SIG-M5 (cell line): ENCODE results near the gene BBLN.

Experiments
- DNase-seq: peaks from one replicate; lab custom pipeline; 2025; lab: John Stamatoyannopoulos, UW

BBLN gene

DNA sequence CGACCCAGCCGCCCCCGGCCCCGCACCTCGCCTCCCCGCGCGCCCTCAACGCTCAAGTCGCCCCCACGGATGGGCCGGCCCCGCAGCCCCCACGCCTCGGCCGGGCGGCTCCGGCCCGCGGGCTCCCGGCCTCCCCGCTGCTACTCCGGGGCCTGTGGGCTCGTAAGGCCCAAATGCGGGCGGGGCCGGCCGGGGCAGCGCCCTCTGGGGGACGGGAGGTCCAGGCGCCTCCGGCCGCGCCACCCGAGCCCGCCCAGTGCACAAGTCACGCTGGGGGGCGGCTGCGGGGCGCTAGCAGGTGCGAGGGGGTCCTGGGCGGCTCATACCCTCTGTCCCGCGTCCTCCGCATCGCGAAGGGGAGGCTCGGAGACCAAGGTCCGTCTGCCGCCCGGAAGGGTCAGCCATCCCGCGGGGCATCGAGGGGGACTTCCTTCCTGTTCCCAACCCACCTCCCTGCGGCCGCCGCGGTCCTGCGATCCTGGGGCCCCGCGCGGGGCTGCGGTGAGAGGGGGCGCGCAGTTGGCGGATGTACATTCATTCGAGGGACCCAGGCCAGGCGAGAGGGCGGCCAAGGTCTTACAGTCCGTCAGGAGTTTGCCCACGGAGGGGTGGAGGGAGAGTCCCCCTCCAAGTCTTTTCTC, 31.5 kb downstream of the BBLN start, which contains the start of gene CIZ1:
Gene CIZ1, minus strand, starts transcription at position 167 of the 641 bp plus-strand sequence. CDS start 715 bp downstream, outside the sequence.
- no peak for DNase-seq

DNA sequence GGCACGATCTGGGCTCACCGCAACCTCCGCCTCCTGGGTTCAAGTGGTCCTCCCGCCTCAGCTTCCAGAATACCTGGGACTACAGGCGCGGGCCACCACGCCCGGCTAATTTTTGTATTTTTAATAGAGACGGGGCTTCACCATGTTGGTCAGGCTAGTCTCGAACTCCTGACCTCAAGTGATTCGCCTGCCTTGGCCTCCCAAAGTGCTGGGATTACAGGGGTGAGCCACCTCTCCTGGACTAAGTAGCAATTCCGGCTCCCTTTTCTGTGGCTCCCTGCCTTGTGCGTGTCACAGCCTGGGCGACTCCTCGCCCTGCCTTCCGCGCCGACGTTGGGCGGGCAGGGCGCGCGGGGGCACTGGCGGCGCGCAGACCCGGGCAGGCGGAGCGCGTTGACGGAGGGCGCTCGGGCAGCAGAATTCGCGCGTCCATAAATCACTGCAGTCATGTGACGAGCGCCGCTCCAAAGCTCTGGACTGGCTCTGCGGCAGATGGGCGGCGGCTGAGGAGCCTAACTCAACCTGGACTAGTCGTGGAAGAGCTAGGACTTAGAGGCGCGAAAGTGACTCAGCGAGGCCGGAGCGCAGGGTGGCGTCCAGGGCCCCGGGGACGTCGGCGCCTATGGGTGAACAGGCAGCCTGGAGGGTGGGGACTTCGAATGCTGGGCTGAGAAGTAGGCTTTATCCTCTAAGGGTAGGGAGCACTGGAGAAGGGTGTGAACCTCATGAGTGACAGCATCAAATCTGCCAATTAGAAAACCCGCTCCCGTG, 32.7 kb downstream of the BBLN start:
- no peak for DNase-seq

DNA sequence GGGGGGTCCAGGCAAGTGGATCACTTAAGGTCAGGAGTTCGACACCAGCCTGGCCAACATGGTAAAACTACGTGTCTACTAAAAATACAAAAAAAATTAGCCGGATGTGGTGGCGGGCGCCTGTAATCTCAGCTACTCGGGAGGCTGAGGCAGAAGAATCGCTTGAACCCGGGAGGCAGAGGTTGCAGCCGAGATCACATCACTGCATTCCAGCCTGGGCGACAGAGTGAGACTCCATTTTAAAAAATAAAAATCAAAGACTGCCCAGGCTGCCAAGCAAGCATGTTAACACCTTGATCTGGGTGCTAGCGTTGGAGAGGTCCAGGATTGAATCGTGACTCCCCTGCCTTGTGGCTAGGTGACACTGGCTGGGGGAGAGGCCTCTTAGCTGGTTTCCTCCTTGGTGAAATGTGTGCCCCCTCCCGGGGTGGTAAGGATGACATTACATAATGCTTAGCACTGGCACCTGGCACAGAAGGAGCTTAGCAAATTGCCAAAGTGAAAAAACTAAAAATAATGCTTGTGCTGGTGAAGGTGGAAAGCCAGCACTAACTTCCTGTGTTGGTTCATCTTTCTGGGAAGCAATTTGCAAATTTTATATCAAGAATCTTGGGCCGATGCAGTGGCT, 33.5 kb downstream of the BBLN start:
- no peak for DNase-seq

DNA sequence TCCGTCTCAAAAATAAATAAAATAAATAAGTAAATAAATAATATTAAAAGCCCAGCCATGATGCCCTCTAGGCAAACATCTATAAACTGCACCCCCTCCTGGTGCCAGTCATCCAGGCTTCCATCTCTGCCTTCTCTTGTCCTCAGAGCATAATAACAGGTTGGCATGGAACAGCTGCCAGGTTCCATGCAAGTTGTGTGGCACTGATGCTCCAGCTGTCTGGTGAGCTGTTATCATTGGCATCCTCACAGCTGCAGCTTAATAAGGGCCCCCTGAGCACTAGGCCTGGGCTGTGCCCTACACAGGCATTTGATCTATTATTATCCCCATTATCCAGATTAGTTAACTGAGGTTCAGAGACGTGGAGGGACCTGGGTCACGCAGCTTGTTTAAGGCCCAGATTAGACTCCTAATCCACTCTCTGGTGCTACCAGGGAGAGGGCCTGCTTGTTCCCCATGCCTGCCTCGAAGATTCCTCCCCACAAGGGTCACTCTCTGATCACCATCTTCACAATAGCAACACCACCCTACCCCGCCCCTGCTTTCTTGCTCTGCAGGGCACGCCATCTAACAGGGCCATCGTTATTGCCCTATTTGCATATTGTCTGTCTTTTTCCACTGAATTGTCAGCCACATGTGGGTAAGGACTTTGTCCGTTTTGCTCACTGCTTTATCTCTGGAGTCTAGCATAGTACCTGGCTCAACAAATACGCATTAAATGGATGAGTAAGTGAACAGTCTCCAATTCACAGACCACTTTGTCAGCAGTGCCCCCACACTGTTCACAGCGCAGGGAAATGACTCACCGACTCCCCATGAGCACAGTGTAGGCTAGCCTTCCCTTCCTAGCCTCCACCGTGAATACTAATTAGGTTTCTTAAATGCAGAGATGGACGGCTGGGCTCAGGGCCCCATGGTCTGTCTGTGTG, 41.6 kb downstream of the BBLN start:
- DNase-seq = no peak

DNA sequence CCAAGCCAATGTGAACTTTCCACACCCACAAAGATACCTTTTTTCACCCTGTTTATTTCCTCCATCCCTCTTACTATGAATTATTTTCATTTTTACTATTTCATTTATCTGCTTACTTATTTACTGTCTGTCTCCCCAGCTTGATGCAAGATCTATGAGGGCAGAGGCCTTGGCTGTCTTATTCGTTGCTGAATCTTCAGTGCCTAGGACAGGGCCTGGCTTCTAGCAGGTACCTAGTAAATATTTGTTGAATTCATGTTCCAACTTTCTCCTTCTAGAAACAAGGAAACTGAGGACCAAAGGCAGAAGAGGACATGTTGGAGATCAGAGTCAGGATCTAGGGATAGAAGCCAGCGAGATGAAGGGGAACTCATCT, 42.6 kb downstream of the BBLN start:
- DNase-seq = no peak

DNA sequence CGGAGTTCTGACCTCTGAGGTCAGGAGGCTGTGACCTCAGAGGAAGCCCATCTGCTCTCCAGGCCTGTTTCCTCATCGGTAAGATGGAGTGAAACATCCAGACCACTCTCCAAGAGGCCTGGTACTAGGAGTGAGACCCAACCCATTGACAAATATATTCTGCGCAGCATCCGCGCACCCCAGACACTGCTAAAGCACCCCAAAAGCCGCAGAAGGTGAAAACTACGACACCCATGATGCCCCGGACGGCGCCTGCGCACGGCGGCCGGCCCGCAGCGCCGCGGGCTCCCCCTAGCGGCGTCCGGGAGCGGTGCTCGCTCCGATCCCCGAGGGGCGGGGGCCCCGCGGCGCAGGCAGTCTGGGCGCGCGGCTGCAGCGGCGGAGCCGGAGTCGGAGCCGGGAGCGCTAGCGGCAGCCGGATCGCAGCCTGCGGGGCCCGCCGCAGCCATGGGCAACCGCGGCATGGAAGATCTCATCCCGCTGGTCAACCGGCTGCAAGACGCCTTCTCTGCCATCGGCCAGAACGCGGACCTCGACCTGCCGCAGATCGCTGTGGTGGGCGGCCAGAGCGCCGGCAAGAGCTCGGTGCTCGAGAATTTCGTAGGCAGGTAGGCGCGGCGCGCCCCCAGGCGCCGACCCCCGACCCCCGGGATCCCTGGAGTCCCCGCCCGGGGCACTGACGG, 43.1 kb downstream of the BBLN start, which contains the start of gene DNM1:
Gene DNM1, plus strand, starts transcription at position 356 of the 683 bp plus-strand sequence. Its CDS starts 92 bp downstream, at position 448.
- DNase-seq = no peak

DNA sequence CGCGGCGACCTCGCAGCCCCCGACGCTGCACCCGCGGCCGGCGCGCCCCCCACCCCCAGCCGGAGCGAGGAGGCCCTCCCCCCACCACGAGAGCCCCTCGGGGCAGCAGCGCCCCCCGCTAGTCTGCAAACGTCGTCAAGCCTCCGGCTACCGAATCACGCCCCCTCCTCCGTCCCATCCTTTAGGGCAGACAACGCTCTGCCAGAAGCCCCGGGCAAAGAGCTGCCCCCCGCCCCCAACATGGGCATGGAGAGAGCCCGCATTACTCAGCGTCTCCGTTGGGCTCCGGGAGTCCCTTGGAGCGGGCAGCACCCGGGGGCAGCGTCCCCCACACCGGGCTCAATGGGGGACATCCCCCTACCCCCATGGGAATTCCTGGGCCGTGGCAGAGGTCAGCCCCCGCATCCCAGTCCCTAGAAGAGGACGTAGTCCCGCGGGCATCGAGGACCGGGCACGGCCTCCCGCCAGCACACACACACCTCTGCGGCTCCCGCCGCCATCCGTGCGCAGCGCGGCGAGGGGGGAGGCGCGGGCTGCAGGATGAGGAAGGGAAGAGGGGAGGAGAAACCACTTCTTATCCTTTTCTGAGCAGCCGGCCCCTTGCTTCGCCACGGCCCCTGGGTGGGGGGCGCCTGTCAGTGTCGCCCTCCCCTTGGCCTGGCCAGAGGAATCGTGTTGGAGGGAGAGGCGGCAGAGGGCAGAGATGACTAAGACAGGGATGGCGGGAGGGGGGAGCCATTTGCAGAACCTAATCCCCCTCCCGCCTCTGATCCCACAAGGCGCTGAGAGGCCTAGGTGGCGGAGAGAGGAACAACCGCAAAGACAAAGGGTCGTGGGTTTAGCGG, 43.9 kb downstream of the BBLN start:
- no peak for DNase-seq

DNA sequence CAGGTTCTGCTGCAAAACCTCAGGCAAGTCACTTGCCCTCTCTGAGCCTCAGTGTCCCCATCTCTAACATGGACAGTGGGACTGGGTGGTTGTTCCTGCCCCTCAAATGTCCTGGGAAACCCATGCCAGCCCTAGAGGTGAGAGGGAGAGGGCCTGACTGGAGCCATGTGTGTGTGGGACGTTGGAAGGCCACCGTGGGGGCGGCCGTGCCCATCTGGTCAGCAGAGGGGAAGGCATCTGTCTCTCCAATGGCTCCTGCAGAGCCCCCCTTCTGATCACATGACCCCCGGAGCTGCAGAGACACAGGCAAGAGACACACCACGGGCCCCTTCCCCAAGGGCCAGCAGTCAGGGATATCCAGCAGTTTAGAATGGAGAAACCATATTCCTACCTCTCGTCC, 44.8 kb downstream of the BBLN start:
- DNase-seq = no peak

DNA sequence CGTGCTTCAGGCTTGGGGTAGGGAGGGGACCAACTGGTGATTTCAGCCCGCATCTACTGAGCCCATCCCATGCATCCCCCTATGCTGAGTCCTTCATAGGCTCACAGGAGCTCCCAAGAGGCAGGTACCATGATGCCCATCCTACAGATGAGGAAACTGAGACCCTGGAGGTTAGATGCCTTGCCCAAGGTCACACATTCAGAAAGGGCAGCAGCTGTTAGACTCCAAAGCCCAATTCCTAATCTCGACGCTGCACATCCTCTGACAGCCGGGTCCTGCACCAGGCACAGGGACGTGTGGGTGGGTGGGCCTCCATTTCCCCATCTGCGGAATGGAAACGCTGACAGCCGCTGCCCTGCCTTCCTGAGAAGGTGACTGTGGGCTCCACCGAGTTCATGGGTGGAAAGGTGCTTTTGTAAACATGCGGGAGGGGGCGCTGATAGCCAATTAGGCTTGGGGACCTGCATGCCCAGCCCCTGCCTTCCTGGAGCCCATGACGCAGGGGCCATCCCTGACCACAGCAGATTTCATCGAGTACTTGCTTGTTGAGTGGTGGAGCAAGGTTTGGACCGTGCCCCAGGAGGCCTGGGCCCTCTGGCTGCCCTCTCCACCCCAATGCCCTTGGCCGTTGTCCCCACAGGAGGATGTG, 45.4 kb downstream of the BBLN start:
- no peak for DNase-seq

DNA sequence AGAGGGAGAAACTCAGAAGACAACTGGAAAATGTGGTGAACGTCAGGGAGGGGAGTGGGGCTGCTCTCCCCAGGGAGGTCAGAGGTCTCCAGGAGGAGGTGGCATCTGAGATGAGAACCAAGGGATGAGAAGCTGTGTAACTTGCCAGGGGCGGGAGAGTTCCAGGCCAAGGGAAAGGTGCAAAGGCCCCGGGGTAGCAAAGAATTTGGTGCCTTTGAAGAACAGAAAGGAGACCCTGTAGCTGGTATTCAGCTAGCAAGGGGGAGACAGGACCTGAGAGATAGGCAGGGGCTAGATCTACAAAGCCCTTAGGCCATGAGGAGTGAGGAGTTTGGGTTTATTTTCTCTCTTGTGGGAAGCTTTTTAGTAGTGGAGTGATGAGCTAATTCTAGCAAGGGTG, 46.4 kb downstream of the BBLN start:
- no peak for DNase-seq

DNA sequence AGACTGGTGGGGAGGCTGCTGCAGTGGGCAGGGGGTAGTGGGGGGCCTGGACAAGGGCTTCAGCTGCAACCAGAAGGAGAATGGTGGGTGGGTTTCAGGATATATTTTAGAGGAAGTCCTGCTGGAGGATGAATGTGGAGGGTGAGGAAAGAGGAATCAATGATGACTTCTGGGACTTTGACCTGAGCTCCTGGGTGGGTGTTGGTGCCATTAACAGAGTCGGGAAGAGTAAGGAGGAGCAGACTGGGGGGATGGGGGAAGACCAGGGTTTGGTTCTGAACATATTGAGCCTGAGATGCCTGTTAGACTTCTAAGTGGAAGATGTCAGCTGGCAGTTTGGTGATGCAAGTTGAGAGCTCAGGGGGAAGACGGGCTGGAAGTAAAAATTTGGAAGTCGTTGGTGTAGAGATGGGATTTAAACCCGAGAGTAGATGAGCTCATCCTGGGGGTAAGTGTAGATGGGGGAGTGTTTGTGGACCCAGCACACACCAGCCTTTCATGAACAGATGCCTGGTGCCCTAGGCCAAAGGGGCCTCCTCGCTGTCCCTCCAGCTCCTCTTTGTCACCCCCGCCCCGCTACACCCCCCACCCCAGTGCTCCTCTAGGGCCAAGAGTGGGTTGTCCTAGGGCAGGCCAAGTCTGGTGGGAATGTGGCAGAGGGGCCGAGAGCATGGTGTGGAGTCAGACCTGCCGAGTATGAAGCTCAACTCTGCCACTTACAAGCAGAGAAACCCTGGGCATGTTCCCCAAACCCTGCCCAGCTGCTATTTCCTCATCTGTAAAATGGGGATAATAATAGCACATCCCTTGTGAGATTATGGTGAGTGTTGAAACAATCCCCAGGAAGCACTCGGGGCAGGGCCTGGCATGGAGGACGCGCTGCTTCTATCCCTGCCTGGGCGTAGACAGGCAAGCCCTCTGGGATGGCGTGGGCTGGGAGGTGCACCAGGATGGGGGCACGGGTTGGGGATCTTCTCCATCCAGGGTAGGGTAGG, 47.1 kb downstream of the BBLN start:
- peak; percentile 29 for DNase-seq

DNA sequence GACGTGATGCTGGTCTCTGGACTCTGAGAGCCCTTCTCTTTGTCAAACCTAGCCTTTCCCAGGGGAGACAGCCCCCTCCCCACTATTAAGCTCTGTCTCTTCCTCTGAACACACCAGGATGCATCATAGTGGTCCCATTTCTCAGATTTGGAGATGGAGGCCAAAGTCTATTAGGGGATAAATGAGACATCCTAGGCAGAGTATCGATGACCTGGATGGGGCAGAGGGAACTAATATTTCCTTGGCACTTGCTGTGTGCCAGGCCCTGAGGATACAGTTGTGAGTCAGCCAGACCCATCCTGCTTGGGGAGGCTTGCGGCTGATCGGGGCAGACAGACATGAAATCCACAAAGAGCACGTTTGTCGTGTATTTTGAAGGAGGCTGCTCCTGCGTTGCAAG, 48.3 kb downstream of the BBLN start:
- no peak for DNase-seq

DNA sequence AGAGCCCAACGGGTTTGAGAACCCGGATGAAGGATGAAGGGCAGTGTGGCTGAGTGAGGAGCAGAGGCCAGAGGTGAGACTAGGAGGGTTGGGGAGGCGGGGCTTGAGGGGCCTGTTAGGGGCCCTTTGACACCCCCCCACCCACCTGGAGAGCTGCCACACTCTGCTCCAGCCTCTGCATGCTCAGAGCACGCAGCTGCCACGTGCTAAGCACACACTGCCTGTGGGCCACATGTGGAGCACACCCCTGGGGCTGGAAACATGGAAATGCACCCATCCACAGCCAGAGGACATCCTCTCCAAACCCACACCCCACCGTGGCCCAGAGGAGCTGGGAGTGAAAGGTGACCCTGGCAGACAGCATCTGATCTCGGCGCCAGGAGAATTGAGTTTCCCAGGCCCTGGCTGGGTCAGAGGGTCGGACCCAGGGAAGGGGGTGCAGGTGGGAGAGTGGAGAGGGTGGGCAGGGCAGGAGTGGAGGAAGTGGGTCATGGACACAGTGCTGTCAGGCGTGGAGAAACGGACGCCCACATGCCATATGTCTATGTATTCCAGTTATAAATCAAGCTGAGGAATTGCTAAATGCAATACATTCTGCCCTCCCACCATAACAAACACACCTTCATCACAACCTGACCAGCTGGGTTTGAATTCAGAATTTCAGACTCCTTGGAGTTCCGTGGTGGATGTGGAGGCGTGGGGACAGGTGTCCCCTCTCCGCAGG, 49.0 kb downstream of the BBLN start:
- DNase-seq = no peak

DNA sequence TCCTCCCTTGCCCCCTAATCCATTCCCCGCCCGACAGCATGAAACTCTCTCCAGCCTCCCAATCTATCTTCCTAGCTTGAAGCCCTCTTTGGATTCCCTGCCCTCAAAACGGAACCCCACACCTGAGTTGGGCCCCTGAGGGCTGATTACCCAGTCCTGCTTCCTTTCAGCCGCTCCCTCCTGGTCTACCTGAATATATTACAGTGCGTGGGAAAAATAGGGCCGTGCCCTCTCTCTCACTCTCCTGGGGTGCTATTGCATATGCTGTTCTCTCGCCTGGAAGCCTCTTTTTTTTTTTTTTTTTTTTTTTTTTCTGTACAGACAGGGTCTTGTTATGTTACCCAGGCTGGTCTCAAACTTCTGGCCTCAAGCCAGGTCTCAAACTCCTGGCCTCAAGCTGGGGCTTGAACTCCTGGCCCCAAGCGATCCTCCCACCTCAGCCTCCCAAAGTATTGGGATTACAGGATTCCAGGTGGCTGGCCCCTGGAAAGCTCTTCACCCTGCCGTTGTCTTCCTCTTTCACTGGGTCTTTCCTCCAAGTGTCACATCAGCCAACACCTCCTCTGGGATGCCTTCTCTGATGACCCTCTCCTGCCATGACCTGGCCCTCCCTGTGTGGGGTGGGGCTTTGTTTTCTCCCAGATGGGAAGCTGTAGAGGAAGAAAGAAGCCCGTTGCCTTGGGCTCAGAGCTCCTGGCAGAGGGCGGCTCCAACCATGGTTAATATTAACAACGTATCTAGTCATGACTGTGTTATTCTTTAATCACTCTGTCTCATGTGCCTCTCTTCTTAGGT, 51.3 kb downstream of the BBLN start:
- no peak for DNase-seq

DNA sequence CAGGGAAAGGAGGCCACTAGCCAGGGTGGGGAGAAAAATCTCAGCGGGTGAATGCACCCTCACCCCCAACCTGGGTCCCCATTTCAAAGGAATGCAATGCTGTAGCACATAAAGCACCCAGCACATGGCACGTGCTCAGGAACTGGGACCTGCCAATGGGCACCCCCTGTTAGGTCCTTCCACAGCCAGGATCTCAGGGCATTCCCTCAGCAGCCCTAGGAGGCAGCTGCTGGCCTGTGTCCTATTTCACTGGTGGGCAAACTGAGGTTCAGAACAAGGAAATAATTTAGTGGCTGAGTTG, 51.9 kb downstream of the BBLN start:
- no peak for DNase-seq
